Activated T-helper 2 cell treated with anti-CD3 and anti-CD28 coated beads, Interferon-gamma antibody, Interleukin-2, Interleukin-4, amounts not matched to agents 10 μg/mL and 5 μg/mL and 100 μg/mL, durations not matched to agents 14 hours and 24 hours and 36 hours (primary cell): ENCODE results near the gene OMD. TPM values are rescaled to one million over a fixed set of nuclear protein-coding genes. Genes with fewer than 3 reads are reported as not detected.
"Not testable (repeated sequence)": the region's sequence is repeated elsewhere in the genome, so short reads cannot be mapped to it uniquely, and the experiment has no call there.

ENCODE experiments used
- DNase-seq: peaks from one replicate; pipeline ENCODE4 v3.0.0; 2021; ENCODE audit warnings: low spot score
- H3K27ac Mint-ChIP-seq: one replicate; pipeline ENCODE4 v1.8.0; 2021; ENCODE audit warnings: mixed read lengths
- H3K27me3 Mint-ChIP-seq: one replicate; pipeline ENCODE4 v1.8.0; 2021; ENCODE audit warnings: low read depth, mixed read lengths
- H3K36me3 Mint-ChIP-seq: one replicate; pipeline ENCODE4 v1.8.0; 2021; ENCODE audit warnings: low read depth, mixed read lengths
- H3K4me1 Mint-ChIP-seq: one replicate; pipeline ENCODE4 v1.8.0; 2021; ENCODE audit warnings: low read depth, mixed read lengths
- H3K4me3 Mint-ChIP-seq: one replicate; pipeline ENCODE4 v1.8.0; 2021; ENCODE audit warnings: low read depth, mild to moderate bottlenecking, moderate library complexity, mixed read lengths
- H3K9me3 Mint-ChIP-seq: one replicate; pipeline ENCODE4 v1.8.0; 2021; ENCODE audit warnings: mixed read lengths
- intact Hi-C: fragments of 100-400 bp; cut with micrococcal nuclease; formaldehyde crosslinking; loops from one replicate; pipeline ENCODE4 v1.15.1; 2023
- total RNA-seq: library from RNA; stranded (reverse); gene quantifications from 2 replicates; pipeline ENCODE4 v1.2.3, GENCODE V29; 2022

OMD gene
- total RNA-seq, 1 donor from 2014 or later, result not detected

- DNase-seq, result no peak
- peaks cover 2% of the 10 kb centered on the region for H3K36me3 Mint-ChIP-seq
- H3K9me3 Mint-ChIP-seq, result no peaks in the 10 kb centered on the region
- no peaks in the 10 kb centered on the region for H3K27me3 Mint-ChIP-seq
- peaks cover 10% of the 10 kb centered on the region for H3K4me1 Mint-ChIP-seq
- H3K27ac Mint-ChIP-seq, result no peak overlapping the region
- H3K4me3 Mint-ChIP-seq, result no peak overlapping the region
- intact Hi-C loops, result no loop called here
Observed at GRCh38 chr9:92435263-92435662, 11.0 kb upstream of the OMD start.

- no peak for DNase-seq
- no peaks in the 10 kb centered on the region for H3K9me3 Mint-ChIP-seq
- intact Hi-C loops, result no loop called here
- no peak overlapping the region for H3K27ac Mint-ChIP-seq
- peaks cover 2% of the 10 kb centered on the region for H3K36me3 Mint-ChIP-seq
- no peaks in the 10 kb centered on the region for H3K27me3 Mint-ChIP-seq
- peaks cover 4% of the 10 kb centered on the region for H3K4me1 Mint-ChIP-seq
- H3K4me3 Mint-ChIP-seq, result no peak overlapping the region
Observed at GRCh38 chr9:92432972-92433548, 8.8 kb upstream of the OMD start.

GRCh38 chr9:92432350-92432749 is 8.1 kb upstream of the OMD start:
- Mint-ChIP-seq H3K9me3 (no peaks in the 10 kb centered on the region), H3K27me3 (no peaks in the 10 kb centered on the region), H3K36me3 (peaks cover 2% of the 10 kb centered on the region), H3K4me1 (peaks cover 4% of the 10 kb centered on the region), H3K4me3 (no peak overlapping the region), H3K27ac (no peak overlapping the region)
- no peak for DNase-seq
- intact Hi-C loops, result no loop called here

- H3K4me1 Mint-ChIP-seq, result peaks cover 2% of the 10 kb centered on the region
- intact Hi-C loops, result no loop called here
Observed at GRCh38 chr9:92429836-92430235, 5.6 kb upstream of the OMD start.

GRCh38 chr9:92426501-92427145 is 2.4 kb upstream of the OMD start:
- Mint-ChIP-seq H3K4me1 (no peaks in the 10 kb centered on the region), H3K27ac (no peak overlapping the region), H3K9me3 (no peaks in the 10 kb centered on the region), H3K27me3 (no peaks in the 10 kb centered on the region), H3K4me3 (no peak overlapping the region), H3K36me3 (peaks cover 3% of the 10 kb centered on the region)
- intact Hi-C loops, result no loop called here
- no peak for DNase-seq

More at GRCh38 chr9:92429836-92430235, 5.6 kb upstream of the OMD start:
- no peak overlapping the region for H3K27ac Mint-ChIP-seq
- no peak overlapping the region for H3K4me3 Mint-ChIP-seq
- H3K27me3 Mint-ChIP-seq, result no peaks in the 10 kb centered on the region
- peaks cover 2% of the 10 kb centered on the region for H3K36me3 Mint-ChIP-seq
- H3K9me3 Mint-ChIP-seq, result no peaks in the 10 kb centered on the region
- DNase-seq, result no peak

- intact Hi-C loops, result no loop called here
- H3K9me3 Mint-ChIP-seq, result no peaks in the 10 kb centered on the region
- peaks cover 3% of the 10 kb centered on the region for H3K36me3 Mint-ChIP-seq
- H3K4me3 Mint-ChIP-seq, result no peak overlapping the region
- H3K27me3 Mint-ChIP-seq, result no peaks in the 10 kb centered on the region
- H3K4me1 Mint-ChIP-seq, result no peaks in the 10 kb centered on the region
- DNase-seq, result no peak
- no peak overlapping the region for H3K27ac Mint-ChIP-seq
Observed at GRCh38 chr9:92425474-92425873, 1.2 kb upstream of the OMD start.

GRCh38 chr9:92423612-92424011 is 659 bp downstream of the OMD start:
- intact Hi-C loops, result no loop called here
- Mint-ChIP-seq H3K4me3 (no peak overlapping the region), H3K9me3 (no peaks in the 10 kb centered on the region), H3K4me1 (no peaks in the 10 kb centered on the region), H3K27me3 (no peaks in the 10 kb centered on the region), H3K27ac (no peak overlapping the region), H3K36me3 (peaks cover 3% of the 10 kb centered on the region)
- no peak for DNase-seq

GRCh38 chr9:92422611-92423338 is 1.5 kb downstream of the OMD start:
- Mint-ChIP-seq H3K4me3 (no peak overlapping the region), H3K27ac (no peak overlapping the region), H3K4me1 (no peaks in the 10 kb centered on the region), H3K36me3 (peaks cover 3% of the 10 kb centered on the region), H3K9me3 (no peaks in the 10 kb centered on the region), H3K27me3 (no peaks in the 10 kb centered on the region)
- intact Hi-C loops, result no loop called here
- DNase-seq, result no peak

- Mint-ChIP-seq H3K27me3 (no peaks in the 10 kb centered on the region), H3K27ac (no peak overlapping the region), H3K36me3 (peaks cover 3% of the 10 kb centered on the region), H3K4me3 (no peak overlapping the region), H3K4me1 (no peaks in the 10 kb centered on the region), H3K9me3 (no peaks in the 10 kb centered on the region)
- intact Hi-C loops, result no loop called here
- DNase-seq, result no peak
Observed at GRCh38 chr9:92414566-92414965, 9.7 kb downstream of the OMD start.

GRCh38 chr9:92411157-92411556 is 13.1 kb downstream of the OMD start:
- H3K27me3 Mint-ChIP-seq, result not testable (repeated sequence)

GRCh38 chr9:92408747-92409478 is 15.4 kb downstream of the OMD start:
- Mint-ChIP-seq H3K9me3 (no peaks in the 10 kb centered on the region), H3K27ac (no peak overlapping the region), H3K4me3 (no peak overlapping the region), H3K4me1 (peaks cover 19% of the 10 kb centered on the region), H3K27me3 (no peaks in the 10 kb centered on the region), H3K36me3 (peaks cover 5% of the 10 kb centered on the region)
- intact Hi-C loops, result no loop called here
- no peak for DNase-seq

More at GRCh38 chr9:92411157-92411556, 13.1 kb downstream of the OMD start:
- H3K36me3 Mint-ChIP-seq, DNase-seq, H3K9me3 Mint-ChIP-seq, intact Hi-C loops, H3K27ac Mint-ChIP-seq, H3K4me3 Mint-ChIP-seq: not testable (repeated sequence)
- peaks cover 12% of the 10 kb centered on the region for H3K4me1 Mint-ChIP-seq

GRCh38 chr9:92407818-92408217 is 16.5 kb downstream of the OMD start:
- Mint-ChIP-seq H3K4me1 (peaks cover 19% of the 10 kb centered on the region), H3K27me3 (no peaks in the 10 kb centered on the region), H3K4me3 (no peak overlapping the region), H3K36me3 (peaks cover 5% of the 10 kb centered on the region), H3K9me3 (no peaks in the 10 kb centered on the region), H3K27ac (no peak overlapping the region)
- DNase-seq, result no peak
- intact Hi-C loops, result no loop called here

GRCh38 chr9:92406477-92406876 is 17.8 kb downstream of the OMD start:
- H3K9me3 Mint-ChIP-seq, result no peaks in the 10 kb centered on the region

More at GRCh38 chr9:92406477-92406876, 17.8 kb downstream of the OMD start:
- H3K27ac Mint-ChIP-seq, result peak overlapping the region; percentile 74
- peaks cover 19% of the 10 kb centered on the region for H3K4me1 Mint-ChIP-seq
- H3K36me3 Mint-ChIP-seq, result peaks cover 2% of the 10 kb centered on the region
- intact Hi-C loops, result no loop called here
- peak; percentile 33 for DNase-seq
- no peaks in the 10 kb centered on the region for H3K27me3 Mint-ChIP-seq
- peak overlapping the region; percentile 23 for H3K4me3 Mint-ChIP-seq
